OCI-LY7 (cell line): ENCODE measurements around the gene DNAJB5.

Source experiments
- EZH2phosphoT487 ChIP-seq: fragments of 200-600 bp; sonication (generic); IDR thresholded peaks from 2 replicates; pipeline ENCODE4 v1.6.1; 2018; ENCODE audit warnings: low read depth, borderline replicate concordance, mild to moderate bottlenecking, mixed run types, antibody characterized with exemption, low read length, moderate library complexity, mixed read lengths
- TF ChIP-seq, protein P1 (sequence below): fragments of 200-600 bp; sonication (generic); conservative IDR thresholded peaks from 2 replicates; pipeline ENCODE4 v1.5.1; 2014; ENCODE audit warnings: mild to moderate bottlenecking, antibody characterized with exemption, low read length, moderate library complexity, mixed read lengths

GRCh38 chr9:34997379-34997781 lies 7.8 kb downstream of the DNAJB5 start:
- TF ChIP-seq, protein P1, sequence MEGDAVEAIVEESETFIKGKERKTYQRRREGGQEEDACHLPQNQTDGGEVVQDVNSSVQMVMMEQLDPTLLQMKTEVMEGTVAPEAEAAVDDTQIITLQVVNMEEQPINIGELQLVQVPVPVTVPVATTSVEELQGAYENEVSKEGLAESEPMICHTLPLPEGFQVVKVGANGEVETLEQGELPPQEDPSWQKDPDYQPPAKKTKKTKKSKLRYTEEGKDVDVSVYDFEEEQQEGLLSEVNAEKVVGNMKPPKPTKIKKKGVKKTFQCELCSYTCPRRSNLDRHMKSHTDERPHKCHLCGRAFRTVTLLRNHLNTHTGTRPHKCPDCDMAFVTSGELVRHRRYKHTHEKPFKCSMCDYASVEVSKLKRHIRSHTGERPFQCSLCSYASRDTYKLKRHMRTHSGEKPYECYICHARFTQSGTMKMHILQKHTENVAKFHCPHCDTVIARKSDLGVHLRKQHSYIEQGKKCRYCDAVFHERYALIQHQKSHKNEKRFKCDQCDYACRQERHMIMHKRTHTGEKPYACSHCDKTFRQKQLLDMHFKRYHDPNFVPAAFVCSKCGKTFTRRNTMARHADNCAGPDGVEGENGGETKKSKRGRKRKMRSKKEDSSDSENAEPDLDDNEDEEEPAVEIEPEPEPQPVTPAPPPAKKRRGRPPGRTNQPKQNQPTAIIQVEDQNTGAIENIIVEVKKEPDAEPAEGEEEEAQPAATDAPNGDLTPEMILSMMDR: no peak
- TF ChIP-seq EZH2phosphoT487: no peak
